Suprapubic skin (tissue), 3 donors: ENCODE data around the gene SCYL1.

Experiments
- POLR2AphosphoS5 ChIP-seq, 3 donors: sonication (generic); formaldehyde crosslinking; IDR thresholded peaks; one replicate each; pipeline ENCODE4 v1.6.1; 2017; ENCODE audit warnings: antibody characterized with exemption in 3 of 3
- TF ChIP-seq, protein P1 (sequence below), 2 donors: fragments of 200-600 bp in 1 of 2; fragments of 450-650 bp in 1 of 2; sonication (generic) in 1 of 2; IDR thresholded peaks; one replicate each; pipeline ENCODE4 v1.5.1; 2016 to 2019; ENCODE audit warnings: antibody characterized with exemption in 2 of 2, mild to moderate bottlenecking in 1 of 2, moderate library complexity in 1 of 2

DNA sequence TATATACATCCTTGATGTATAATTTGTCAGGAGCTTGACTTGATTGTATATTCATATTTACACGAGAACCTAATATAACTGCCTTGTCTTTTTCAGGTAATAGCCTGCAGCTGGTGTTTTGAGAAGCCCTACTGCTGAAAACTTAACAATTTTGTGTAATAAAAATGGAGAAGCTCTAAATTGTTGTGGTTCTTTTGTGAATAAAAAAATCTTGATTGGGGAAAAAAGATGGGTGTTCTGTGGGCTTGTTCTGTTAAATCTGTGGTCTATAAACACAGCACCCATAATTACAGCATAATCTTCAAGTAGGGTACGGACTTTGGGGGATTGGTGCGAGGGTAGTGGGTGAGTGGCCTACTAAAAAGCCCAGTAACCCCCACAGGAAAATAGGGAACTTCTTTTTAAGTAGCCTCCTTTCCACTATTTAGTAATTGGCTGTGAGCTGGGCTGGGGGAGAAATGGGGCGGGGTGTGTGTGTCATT is 18.6 kb upstream of the SCYL1 start:
- TF ChIP-seq, protein P1, sequence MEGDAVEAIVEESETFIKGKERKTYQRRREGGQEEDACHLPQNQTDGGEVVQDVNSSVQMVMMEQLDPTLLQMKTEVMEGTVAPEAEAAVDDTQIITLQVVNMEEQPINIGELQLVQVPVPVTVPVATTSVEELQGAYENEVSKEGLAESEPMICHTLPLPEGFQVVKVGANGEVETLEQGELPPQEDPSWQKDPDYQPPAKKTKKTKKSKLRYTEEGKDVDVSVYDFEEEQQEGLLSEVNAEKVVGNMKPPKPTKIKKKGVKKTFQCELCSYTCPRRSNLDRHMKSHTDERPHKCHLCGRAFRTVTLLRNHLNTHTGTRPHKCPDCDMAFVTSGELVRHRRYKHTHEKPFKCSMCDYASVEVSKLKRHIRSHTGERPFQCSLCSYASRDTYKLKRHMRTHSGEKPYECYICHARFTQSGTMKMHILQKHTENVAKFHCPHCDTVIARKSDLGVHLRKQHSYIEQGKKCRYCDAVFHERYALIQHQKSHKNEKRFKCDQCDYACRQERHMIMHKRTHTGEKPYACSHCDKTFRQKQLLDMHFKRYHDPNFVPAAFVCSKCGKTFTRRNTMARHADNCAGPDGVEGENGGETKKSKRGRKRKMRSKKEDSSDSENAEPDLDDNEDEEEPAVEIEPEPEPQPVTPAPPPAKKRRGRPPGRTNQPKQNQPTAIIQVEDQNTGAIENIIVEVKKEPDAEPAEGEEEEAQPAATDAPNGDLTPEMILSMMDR (IDR thresholded peaks at IDR 0.05), result no peak
- no peak for TF ChIP-seq POLR2AphosphoS5 (IDR thresholded peaks at IDR 0.05)
